Common myeloid progenitor, CD34-positive (primary cell): ENCODE measurements around the gene SMAP1.

Source experiments
- CTCF ChIA-PET: fragments of 350-600 bp; sonication (Branson Sonifier 250); formaldehyde crosslinking; loops from one replicate; lab custom pipeline; 2021; ENCODE audit warnings: antibody characterized with exemption; lab: Charles Lee
- POLR2A ChIA-PET: fragments of 350-600 bp; sonication (Branson Sonifier 250); formaldehyde crosslinking; loops from one replicate; lab custom pipeline; 2021; ENCODE audit warnings: antibody characterized with exemption; lab: Charles Lee
- DNase-seq, 3 donors: peaks; one replicate each; pipeline versions ENCODE4 v3.0.0 to v3.0.0-alpha.2; 2013
- H3K27ac ChIP-seq, 2 experiments: 1 replicate in 1 of 2; 2 replicates in 1 of 2; pipeline ENCODE4 v1.7.0; 2013; ENCODE audit warnings: inconsistent platforms in 2 of 2, low read length in 2 of 2, mild to moderate bottlenecking in 2 of 2, low read depth in 1 of 2, moderate library complexity in 1 of 2; ENCODE audit not compliant: severe bottlenecking in 2 of 2, insufficient read depth in 1 of 2, poor library complexity in 1 of 2
- H3K27me3 ChIP-seq, 5 experiments: replicated peaks in 2 of 5; 1 replicate in 3 of 5; 2 replicates in 2 of 5; pipeline versions ENCODE4 v1.6.1 to v1.7.0; 2013; ENCODE audit warnings: low read length in 4 of 5, mild to moderate bottlenecking in 2 of 5, moderate library complexity in 2 of 5, inconsistent platforms in 1 of 5; ENCODE audit not compliant: insufficient read depth in 5 of 5, control insufficient read depth in 4 of 5
- H3K36me3 ChIP-seq, 4 experiments: 1 replicate in 2 of 4; 2 replicates in 2 of 4; pipeline versions ENCODE4 v1.6.1 to v1.7.0; 2013; ENCODE audit warnings: low read length in 3 of 4, control low read depth in 1 of 4, mild to moderate bottlenecking in 1 of 4; ENCODE audit not compliant: control insufficient read depth in 4 of 4, insufficient read depth in 4 of 4
- H3K4me1 ChIP-seq, 4 experiments: 1 replicate in 3 of 4; 2 replicates in 1 of 4; pipeline versions ENCODE4 v1.6.1 to v1.7.1; 2013; ENCODE audit warnings: low read length in 3 of 4, mild to moderate bottlenecking in 3 of 4, control low read depth in 1 of 4, inconsistent platforms in 1 of 4, moderate library complexity in 1 of 4; ENCODE audit not compliant: control insufficient read depth in 4 of 4, insufficient read depth in 4 of 4; ENCODE audit errors: control extremely low read depth in 1 of 4
- H3K4me3 ChIP-seq, 7 experiments: 1 replicate in 4 of 7; 2 replicates in 3 of 7; pipeline versions ENCODE4 v1.5.1 to v1.7.0; 2013; ENCODE audit warnings: mild to moderate bottlenecking in 7 of 7, low read length in 6 of 7, moderate library complexity in 6 of 7, inconsistent platforms in 2 of 7, low read depth in 2 of 7, control low read depth in 1 of 7; ENCODE audit not compliant: insufficient read depth in 4 of 7, control insufficient read depth in 1 of 7; ENCODE audit errors: extremely low read depth in 1 of 7
- H3K9me3 ChIP-seq, 5 experiments: 1 replicate in 4 of 5; 2 replicates in 1 of 5; pipeline versions ENCODE4 v1.6.1 to v1.7.1; 2013; ENCODE audit warnings: low read length in 4 of 5, mild to moderate bottlenecking in 2 of 5, inconsistent platforms in 1 of 5, low read depth in 1 of 5, moderate library complexity in 1 of 5; ENCODE audit not compliant: control insufficient read depth in 4 of 5, insufficient read depth in 2 of 5; ENCODE audit errors: control extremely low read depth in 1 of 5
- WGBS: methylation state at CpG from one replicate; pipeline ENCODE4 v1.1.5; 2013; ENCODE audit not compliant: insufficient coverage; 5-methylcytosine and 5-hydroxymethylcytosine counted together

SMAP1 gene

DNA sequence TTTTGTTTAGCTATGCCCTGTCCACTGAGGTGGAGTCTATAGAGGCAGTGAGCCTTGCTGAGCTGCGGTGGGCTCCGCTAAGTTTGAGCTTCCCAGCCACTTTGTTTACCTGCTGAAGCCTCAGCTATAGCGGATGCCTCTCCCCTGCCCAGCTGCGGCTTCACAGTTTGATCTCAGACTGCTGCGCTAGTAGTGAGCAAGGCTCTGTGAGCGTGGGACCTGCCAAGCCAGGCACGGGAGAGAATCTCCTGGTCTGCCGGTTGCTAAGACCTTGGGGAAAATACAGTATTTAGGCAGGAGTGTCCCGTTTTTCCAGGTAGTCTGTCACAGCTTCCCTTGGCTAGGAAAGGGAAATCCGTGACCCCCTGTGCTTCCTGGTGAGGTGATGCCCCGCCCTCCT is 138.4 kb downstream of the SMAP1 start:
- ChIA-PET CTCF (no interaction called here), POLR2A (no interaction called here)
- H3K9me3 ChIP-seq = peaks cover 0 to 7% (median 0%) of the 10 kb centered on the region in 5 experiments
- no peak overlapping the region for H3K27ac ChIP-seq
- no peaks in the 10 kb centered on the region for H3K27me3 ChIP-seq
- H3K4me1 ChIP-seq = no peaks in the 10 kb centered on the region
- DNase-seq = no peak
- H3K4me3 ChIP-seq = no peak overlapping the region
- WGBS = 99% methylated on average over 11 of the region's 11 CpGs
- H3K36me3 ChIP-seq = peaks cover 0 to 8% (median 3%) of the 10 kb centered on the region in 4 experiments

GRCh38 chr6:70811788-70812187 is 144.1 kb downstream of the SMAP1 start:
- H3K4me1 ChIP-seq = no peaks in the 10 kb centered on the region
- ChIA-PET CTCF (no interaction called here), POLR2A (no interaction called here)
- no peak for DNase-seq
- no peaks in the 10 kb centered on the region for H3K36me3 ChIP-seq
- H3K9me3 ChIP-seq = no peaks in the 10 kb centered on the region
- WGBS = 98% methylated on average over 5 of the region's 6 CpGs
- no peaks in the 10 kb centered on the region for H3K27me3 ChIP-seq
- H3K27ac ChIP-seq = no peak overlapping the region
- no peak overlapping the region for H3K4me3 ChIP-seq

GRCh38 chr6:70813885-70814284 is 146.2 kb downstream of the SMAP1 start:
- no peak for DNase-seq
- Histone ChIP-seq H3K4me1 (no peaks in the 10 kb centered on the region), H3K27ac (no peak overlapping the region), H3K4me3 (no peak overlapping the region), H3K27me3 (no peaks in the 10 kb centered on the region), H3K9me3 (no peaks in the 10 kb centered on the region), H3K36me3 (no peaks in the 10 kb centered on the region)
- ChIA-PET CTCF (no interaction called here), POLR2A (no interaction called here)
- WGBS = no CpG with 5 or more reads among the region's 3 CpGs

DNA sequence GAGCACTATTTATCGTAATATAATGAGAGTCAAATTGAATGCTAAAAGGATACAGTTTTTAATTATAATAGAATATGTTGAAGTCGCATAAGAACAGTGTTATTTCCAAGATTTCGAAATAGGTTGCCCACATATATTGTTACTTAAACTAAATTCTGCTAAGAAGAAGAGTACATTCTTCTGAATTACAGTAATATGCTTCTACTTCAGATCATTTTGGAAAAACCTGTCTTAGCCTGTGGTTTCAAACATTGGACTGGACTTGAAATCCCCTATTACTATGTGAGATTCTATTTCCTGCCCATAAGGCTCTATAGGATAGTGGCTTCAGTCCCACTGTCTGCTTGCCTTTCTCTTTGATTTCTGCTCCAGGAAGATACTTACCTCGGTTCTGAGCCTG is 152.0 kb downstream of the SMAP1 start:
- ChIA-PET POLR2A (no interaction called here), CTCF (no interaction called here)
- H3K27me3 ChIP-seq = no peaks in the 10 kb centered on the region
- H3K36me3 ChIP-seq = peaks cover 0 to 2% (median 0%) of the 10 kb centered on the region in 4 experiments
- no peak overlapping the region for H3K4me3 ChIP-seq
- WGBS = no CpG with 5 or more reads among the region's 4 CpGs
- no peak for DNase-seq
- H3K27ac ChIP-seq = no peak overlapping the region
- H3K9me3 ChIP-seq = peaks cover 0 to 6% (median 1%) of the 10 kb centered on the region in 5 experiments
- no peaks in the 10 kb centered on the region for H3K4me1 ChIP-seq

- Histone ChIP-seq H3K4me1 (no peaks in the 10 kb centered on the region), H3K36me3 (peaks cover 0 to 2% (median under 1%) of the 10 kb centered on the region in 4 experiments), H3K9me3 (peaks cover 0 to 6% (median 1%) of the 10 kb centered on the region in 5 experiments), H3K27me3 (no peaks in the 10 kb centered on the region), H3K27ac (no peak overlapping the region), H3K4me3 (no peak overlapping the region)
- POLR2A ChIA-PET = no interaction called here
- WGBS = no CpG with 5 or more reads among the region's 2 CpGs
- DNase-seq = no peak
- CTCF ChIA-PET = interaction anchor here (1.8 kb wide), 1 partner anchor 64 kb away, joined by 4 read pairs; no protein-coding TSS in a partner anchor
Observed at GRCh38 chr6:70820778-70821177, 153.1 kb downstream of the SMAP1 start.

DNA sequence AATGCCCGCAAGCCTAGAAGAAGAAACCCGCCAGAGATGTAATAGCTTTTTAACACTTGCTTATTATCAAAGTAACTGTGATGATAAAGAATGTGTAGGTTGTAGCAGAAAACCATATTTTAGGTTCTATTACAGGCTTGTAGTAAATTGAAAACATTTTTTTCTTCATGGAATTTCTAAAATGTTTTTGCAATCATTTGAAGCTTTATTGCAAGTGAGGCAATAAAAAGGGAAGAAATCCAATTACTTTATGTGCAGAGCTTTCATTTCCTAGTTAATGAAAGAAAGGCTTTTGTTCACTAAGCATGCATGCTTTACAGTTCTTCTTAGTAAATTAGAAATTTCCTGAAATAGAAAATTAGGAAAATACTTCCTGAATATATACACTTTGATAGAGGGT is 154.1 kb downstream of the SMAP1 start:
- ChIA-PET CTCF (interaction anchor here (1.8 kb wide), 1 partner anchor 63 kb away, joined by 4 read pairs; no protein-coding TSS in a partner anchor), POLR2A (no interaction called here)
- H3K27me3 ChIP-seq = no peaks in the 10 kb centered on the region

DNA sequence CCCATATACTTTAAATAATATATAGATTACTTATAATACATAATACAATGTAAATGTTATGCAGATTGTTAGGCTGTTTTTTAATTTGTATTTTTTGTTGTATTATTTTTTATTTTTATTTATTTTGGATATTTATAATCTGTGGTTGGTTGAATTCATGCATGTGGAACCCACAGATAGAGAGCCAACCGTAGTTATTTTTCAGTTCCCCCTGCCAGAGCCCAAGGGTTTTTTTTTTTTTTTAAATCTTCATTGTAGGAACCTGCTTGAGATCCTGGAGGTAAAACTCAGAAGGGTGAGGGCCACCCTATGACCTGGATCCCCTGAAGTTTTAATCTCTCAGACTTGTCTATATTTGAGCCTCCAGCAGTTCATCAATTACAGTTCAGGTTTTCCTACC is 156.0 kb downstream of the SMAP1 start:
- no peak for DNase-seq
- 100% methylated on average over 1 of the region's 1 CpG for WGBS
- Histone ChIP-seq H3K27ac (no peak overlapping the region), H3K4me1 (no peaks in the 10 kb centered on the region), H3K4me3 (no peak overlapping the region), H3K27me3 (no peaks in the 10 kb centered on the region), H3K36me3 (peaks cover 0 to 4% (median 1%) of the 10 kb centered on the region in 4 experiments), H3K9me3 (peaks cover 0 to 6% (median 1%) of the 10 kb centered on the region in 5 experiments)
- POLR2A ChIA-PET = no interaction called here
- CTCF ChIA-PET = no interaction called here

More for the DNA sequence above, 154.1 kb downstream of the SMAP1 start:
- Histone ChIP-seq H3K9me3 (peaks cover 0 to 6% (median 1%) of the 10 kb centered on the region in 5 experiments), H3K4me1 (no peaks in the 10 kb centered on the region), H3K4me3 (no peak overlapping the region), H3K27ac (no peak overlapping the region), H3K36me3 (peaks cover 0 to 4% (median 1%) of the 10 kb centered on the region in 4 experiments)
- no peak for DNase-seq
- no CpG with 5 or more reads among the region's 2 CpGs for WGBS
